DND-41 (cell line): ENCODE data around the gene SUPV3L1.

Experiments used
- ATAC-seq: fragments of 200-7000 bp; cut with Tn5 transposase; 3 replicates; pipeline ENCODE4 v1.9.1; 2021; ENCODE audit warnings: low read depth; ENCODE audit not compliant: insufficient read depth
- DNase-seq: peaks from one replicate; pipeline ENCODE4 v3.0.0-alpha.2; 2020
- H2AFZ ChIP-seq: 2 replicates; pipeline ENCODE4 v1.6.0; 2012; ENCODE audit warnings: low read depth, low read length
- H3K27ac ChIP-seq: 2 replicates; pipeline ENCODE4 v1.5.1; 2012; ENCODE audit warnings: low read length, inconsistent platforms
- H3K27me3 ChIP-seq: fragments of 200-600 bp; sonication (generic); 2 replicates; pipeline ENCODE4 v1.6.0; 2012; ENCODE audit warnings: low read length, mild to moderate bottlenecking, inconsistent platforms; ENCODE audit not compliant: insufficient read depth, poor library complexity
- H3K36me3 ChIP-seq: 2 replicates; pipeline ENCODE4 v1.5.1; 2012; ENCODE audit warnings: low read length, inconsistent platforms; ENCODE audit not compliant: insufficient read depth
- H3K4me1 ChIP-seq: 2 replicates; pipeline ENCODE4 v1.5.1; 2012; ENCODE audit warnings: mild to moderate bottlenecking, low read length; ENCODE audit not compliant: insufficient read depth
- H3K4me2 ChIP-seq: 2 replicates; pipeline ENCODE4 v1.6.0; 2012; ENCODE audit warnings: mild to moderate bottlenecking, moderate library complexity, low read length, inconsistent platforms; ENCODE audit not compliant: insufficient read depth
- H3K4me3 ChIP-seq, 2 experiments: fragments of 200-600 bp in 1 of 2; shearing (Covaris generic) in 1 of 2; 2 replicates each; pipeline ENCODE4 v1.5.1; 2012 to 2016; ENCODE audit warnings: inconsistent platforms in 2 of 2, low read length in 2 of 2, mild to moderate bottlenecking in 2 of 2, low read depth in 1 of 2, moderate library complexity in 1 of 2
- H3K79me2 ChIP-seq: 2 replicates; pipeline ENCODE4 v1.6.0; 2012; ENCODE audit warnings: low read length, inconsistent platforms; ENCODE audit not compliant: insufficient read depth
- H3K9ac ChIP-seq: 2 replicates; pipeline ENCODE4 v1.6.0; 2012; ENCODE audit warnings: low read depth, mild to moderate bottlenecking, inconsistent platforms, low read length, moderate library complexity
- H3K9me3 ChIP-seq: 2 replicates; pipeline ENCODE4 v1.5.1; 2012; ENCODE audit warnings: low read length, moderate library complexity, mild to moderate bottlenecking, inconsistent platforms; ENCODE audit not compliant: insufficient read depth, severe bottlenecking
- H4K20me1 ChIP-seq: 2 replicates; pipeline ENCODE4 v1.6.0; 2012; ENCODE audit warnings: low read length; ENCODE audit not compliant: insufficient read depth
- EZH2 ChIP-seq: IDR thresholded peaks from 3 replicates; pipeline ENCODE4 v1.6.1; 2012; ENCODE audit warnings: borderline replicate concordance, low read depth, mild to moderate bottlenecking, moderate library complexity, low read length, inconsistent platforms; ENCODE audit not compliant: severe bottlenecking
- TF ChIP-seq, protein P1 (sequence below): IDR thresholded peaks from 2 replicates; pipeline ENCODE4 v1.5.1; 2012; ENCODE audit warnings: borderline replicate concordance, low read length, moderate library complexity, mild to moderate bottlenecking; ENCODE audit not compliant: poor library complexity, severe bottlenecking; ENCODE audit errors: extremely low read depth

Gene SUPV3L1

DNA sequence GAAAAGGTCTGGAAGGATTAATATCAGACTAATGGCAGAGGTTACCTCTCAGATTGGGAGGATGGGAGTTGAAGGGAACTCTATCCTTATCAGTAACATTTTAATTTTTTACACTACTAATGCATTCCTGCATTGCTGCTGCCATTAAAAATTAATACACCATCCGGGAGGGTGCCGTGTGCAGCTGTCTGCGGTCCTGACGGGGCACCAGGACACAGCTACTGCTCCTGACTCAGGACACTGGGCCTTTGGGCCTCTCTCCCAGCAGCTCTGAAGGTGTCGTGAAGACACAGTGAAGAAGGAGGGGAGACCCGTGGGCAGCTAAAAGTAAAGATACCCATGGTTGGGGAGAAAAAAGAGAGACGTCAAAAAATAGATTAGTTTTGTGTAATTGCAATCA, 74.8 kb downstream of the SUPV3L1 start:
- no peak for ATAC-seq
- Histone ChIP-seq H3K9me3 (no peaks in the 10 kb centered on the region), H3K9ac (no peak overlapping the region), H3K4me3 (no peak overlapping the region), H3K27ac (no peak overlapping the region), H4K20me1 (no peaks in the 10 kb centered on the region), H3K79me2 (no peaks in the 10 kb centered on the region), H3K4me1 (no peaks in the 10 kb centered on the region), H3K36me3 (no peaks in the 10 kb centered on the region), H3K27me3 (peaks cover 7% of the 10 kb centered on the region), H2AFZ (no peak overlapping the region), H3K4me2 (no peak overlapping the region)
- TF ChIP-seq, protein P1, sequence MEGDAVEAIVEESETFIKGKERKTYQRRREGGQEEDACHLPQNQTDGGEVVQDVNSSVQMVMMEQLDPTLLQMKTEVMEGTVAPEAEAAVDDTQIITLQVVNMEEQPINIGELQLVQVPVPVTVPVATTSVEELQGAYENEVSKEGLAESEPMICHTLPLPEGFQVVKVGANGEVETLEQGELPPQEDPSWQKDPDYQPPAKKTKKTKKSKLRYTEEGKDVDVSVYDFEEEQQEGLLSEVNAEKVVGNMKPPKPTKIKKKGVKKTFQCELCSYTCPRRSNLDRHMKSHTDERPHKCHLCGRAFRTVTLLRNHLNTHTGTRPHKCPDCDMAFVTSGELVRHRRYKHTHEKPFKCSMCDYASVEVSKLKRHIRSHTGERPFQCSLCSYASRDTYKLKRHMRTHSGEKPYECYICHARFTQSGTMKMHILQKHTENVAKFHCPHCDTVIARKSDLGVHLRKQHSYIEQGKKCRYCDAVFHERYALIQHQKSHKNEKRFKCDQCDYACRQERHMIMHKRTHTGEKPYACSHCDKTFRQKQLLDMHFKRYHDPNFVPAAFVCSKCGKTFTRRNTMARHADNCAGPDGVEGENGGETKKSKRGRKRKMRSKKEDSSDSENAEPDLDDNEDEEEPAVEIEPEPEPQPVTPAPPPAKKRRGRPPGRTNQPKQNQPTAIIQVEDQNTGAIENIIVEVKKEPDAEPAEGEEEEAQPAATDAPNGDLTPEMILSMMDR = no peak
- TF ChIP-seq EZH2 = no peak
- no peak for DNase-seq
